GM18861 (cell line): ENCODE data around the gene GLYAT.
A peak's percentile ranks its signal among the peaks of the same experiment; 100 is the strongest.
"Not testable (repeated sequence)": the region's sequence is repeated elsewhere in the genome, so short reads cannot be mapped to it uniquely, and the experiment has no call there.

Experiments
- ATAC-seq: cut with Tn5 transposase; IDR thresholded peaks from one replicate; pipeline ENCODE4 v1.9.1; 2021; ENCODE audit not compliant: unreplicated experiment

The GLYAT gene

DNA sequence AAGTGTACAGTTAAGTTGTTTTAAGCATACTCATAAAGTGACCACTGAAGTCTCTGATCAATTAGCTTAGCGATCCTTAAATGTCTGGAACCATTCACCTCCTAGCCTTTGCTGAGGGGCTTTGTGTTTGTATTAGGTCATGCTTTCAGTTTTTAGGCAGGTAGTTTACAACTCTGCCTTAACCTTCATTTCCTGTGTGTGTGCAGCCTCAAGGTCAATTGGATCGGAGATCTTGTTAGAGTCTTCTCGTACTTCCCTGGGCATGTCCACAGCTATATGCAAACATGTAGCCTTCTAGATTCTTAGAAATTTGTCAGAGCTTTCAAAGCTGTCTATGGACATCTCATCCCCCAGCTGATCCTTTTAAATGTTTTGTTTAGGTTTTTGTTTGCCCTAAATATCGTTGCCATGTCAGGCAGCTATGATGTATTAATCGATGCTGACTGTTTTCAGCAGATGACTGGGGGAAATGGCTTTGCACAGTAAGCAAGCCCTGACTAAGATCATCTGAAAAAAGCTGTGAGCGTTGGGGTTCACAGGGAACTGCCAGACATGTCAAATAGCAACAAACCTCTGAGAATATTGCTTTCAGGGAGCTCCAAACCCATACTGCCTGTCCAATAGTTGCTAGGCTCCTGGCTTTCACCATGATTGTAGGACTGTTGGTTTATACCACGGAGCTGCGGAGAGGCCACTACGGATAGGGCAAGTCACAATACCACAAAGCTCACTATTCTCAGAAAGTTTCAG, 45.6 kb downstream of the GLYAT start:
- ATAC-seq = no peak

DNA sequence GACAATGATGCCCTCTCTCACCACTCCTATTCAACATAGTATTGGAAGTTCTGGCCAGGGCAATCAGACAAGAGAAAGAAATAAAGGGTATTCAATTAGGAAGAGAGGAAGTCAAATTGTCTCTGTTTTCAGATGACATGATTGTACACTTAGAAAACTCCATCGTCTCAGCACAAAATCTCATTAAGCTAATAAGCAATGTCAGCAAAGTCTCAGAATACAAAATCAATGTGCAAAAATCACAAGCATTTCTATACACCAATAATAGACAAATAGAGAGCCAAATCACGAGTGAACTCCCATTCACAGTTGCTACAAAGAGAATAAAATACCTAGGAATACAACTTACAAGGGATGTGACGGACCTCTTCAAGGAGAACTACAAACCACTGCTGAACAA, 49.1 kb downstream of the GLYAT start:
- ATAC-seq = not testable (repeated sequence)

DNA sequence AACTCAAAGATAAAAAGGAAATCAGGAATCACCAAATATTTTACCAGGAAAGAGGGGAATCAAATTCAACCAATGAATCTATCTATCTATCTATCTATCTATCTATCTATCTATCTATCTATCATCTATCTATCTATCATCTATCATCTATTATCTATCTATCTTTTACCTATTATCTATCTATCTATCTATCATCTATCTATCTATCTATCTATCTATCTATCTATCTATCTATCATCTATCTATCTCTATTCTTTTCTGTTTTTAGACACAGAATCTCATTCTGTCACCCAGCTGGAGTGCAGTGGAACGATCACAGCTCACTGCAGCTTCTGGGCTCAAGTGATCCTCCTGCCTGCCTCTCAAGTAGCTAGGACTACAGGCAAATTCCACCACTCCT, 54.2 kb downstream of the GLYAT start:
- ATAC-seq = not testable (repeated sequence)

DNA sequence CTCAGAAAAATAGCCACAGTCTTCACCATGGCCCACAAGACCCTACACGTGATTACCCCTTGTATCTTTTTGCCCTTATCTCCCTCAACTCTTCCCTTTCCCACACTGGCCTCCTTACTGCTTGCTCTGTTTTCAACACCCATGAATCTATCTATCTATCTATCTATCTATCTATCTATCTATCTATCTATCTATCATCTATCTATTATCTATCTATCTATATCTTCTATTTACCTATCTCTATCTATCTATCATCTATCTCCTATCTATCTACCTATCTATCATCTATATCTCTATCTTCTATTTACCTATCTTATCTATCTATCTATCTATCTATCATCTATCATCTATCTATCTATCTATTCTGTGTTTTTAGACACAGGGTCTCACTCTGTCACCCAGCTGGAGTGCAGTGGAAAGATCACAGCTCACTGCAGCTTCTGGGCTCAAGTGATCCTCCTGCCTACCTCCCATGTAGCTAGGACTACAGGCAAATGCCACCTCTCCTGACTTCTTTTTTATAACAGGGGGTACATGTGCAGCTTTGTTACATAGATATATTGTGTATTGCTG, 55.1 kb downstream of the GLYAT start:
- no peak for ATAC-seq

DNA sequence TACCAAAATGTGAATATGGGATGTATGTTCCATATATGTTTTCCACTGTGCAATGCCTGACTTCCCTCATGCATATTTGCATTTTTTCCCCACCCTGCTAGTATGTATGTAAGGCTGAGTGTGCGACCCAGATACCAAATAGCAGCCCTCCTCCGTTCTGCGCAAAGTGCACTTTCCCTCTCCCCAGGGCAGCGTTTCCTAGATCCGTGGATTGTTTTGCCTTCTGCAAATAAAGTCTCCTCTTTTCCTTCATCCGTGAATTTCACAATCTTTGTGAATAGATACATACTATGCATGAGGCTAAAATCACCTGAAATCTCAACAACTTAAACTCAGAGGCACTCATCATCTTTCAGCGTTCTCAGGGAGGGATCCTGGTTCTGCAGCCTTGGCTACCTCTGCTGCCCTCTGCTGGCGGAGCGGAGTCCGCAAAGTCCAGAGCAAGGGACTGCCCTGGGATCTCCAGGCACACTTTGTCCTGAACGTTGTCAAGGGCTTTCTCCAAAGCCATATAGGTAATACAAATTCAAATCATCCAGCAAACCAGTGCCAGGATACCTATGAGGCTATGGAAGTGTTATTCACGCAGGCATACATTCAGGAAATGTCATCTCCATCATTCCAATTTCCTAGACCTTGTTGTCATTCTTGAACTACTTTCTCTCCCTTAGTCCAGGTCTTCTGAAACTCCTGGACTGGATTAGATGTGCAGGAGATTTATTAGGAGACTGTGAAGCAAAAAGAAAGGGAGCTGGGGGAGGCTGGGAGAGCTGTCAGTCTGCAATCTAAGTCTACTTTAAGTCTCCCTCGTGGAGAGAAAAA, 56.2 kb downstream of the GLYAT start:
- ATAC-seq = peak; percentile 78

DNA sequence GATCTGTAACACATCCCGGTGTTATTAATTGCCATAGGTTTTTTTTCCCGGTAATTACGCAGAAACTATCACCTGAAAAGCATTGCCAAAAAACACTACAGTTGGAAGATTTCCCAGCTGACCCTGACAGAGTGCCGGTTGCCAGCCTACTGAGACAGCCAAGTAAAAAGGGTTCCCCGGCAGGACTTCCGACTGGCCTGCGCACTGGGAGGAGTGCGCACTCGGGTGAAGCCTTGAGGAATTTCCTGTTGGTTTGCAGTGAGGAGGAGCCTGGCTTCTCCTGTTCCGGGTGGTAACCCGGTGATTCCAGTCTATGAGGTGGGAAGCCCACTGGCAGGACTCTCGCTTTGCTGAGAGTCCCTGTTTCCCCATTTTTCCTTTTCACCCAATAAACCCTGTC, 57.1 kb downstream of the GLYAT start:
- no peak for ATAC-seq

DNA sequence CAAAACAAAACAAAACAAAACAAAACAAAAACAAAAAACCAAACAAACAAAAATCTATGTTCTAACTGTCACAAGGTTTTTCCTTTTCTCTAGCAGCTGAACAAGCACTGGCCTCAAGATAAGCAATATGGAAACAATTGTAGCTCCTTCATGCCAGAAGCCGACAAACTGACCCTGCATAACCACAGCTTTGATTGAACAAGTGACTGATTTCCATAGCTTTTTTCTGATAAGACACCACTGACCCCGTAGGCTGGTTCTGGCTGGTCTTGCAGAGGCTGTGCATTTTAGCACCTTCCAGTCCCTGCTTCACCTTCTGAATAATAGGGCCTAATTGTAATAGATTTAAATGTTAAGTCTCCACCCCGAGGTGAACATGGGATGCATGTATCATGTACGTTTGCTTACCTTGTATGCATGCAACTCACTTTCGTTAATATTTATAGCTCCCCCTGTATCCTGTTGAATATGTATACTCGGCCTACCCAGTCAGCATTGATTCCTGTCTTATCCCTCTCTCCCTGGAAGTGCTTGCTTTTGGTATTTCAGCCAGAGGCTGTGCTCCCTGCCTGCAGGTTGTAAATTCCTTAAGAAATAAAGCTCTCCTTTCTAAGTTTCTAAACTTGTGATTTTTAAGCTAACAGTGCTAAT, 59.6 kb downstream of the GLYAT start:
- no peak for ATAC-seq

DNA sequence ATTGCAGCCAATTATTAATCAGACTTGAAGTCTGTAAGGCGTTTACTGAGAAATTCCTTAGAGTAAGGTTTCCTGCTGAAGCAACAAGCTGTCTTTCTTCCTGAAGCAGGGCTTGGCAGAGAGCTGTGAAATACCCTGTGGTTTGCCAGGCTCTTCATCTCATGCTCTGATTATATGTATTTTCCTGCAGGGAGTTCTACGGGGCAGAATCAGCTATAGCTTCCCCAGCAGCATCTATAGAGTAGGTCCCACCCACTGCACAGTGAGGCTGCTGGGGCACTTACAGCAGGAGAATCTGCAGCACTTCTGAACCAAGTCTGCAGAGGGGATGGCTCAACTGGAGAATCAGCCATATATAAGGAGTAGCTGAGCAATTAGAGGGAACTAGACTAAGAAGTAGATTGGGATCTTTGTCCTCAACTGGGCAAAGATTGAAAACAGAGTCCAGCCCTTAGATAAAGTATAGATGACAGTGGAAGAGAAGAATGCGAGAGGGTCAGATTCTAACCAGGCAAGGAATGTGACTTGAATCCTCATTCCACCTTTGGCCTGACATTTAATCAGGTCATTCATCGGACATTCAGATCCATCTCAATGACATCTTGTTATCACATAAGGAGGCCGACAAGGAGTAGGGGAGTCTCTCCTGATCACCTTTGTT, 71.7 kb downstream of the GLYAT start:
- ATAC-seq = no peak

DNA sequence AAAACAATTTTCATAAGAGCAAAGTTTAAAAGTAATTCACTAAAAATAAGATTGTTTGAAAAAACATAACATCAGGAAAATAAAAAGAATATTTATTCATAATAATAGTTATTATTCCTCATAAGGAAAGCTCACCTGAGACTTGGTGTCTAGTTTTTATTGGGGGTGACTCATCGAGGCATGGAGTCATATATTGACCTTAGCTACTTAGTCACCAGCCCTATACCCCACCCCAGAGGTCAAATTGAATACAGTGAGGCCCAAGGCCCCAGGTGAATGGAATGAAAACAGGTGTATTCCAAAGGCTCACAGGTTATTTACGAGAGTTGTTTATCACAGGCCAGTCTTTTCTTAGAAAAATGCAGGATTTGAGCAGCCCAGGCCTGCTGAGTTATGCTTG, 72.3 kb downstream of the GLYAT start:
- no peak for ATAC-seq
